Sciatic nerve (tissue), 2 donors: ENCODE measurements around the gene DAPP1. TPM values are rescaled to one million over a fixed set of nuclear protein-coding genes. Genes with fewer than 3 reads are reported as not detected.
"Not testable (repeated sequence)": the region's sequence is repeated elsewhere in the genome, so short reads cannot be mapped to it uniquely, and the experiment has no call there.

ENCODE experiments used
- ATAC-seq: fragments of 200-7000 bp; cut with Tn5 transposase; one replicate; pipeline ENCODE4 v1.9.1; 2020; ENCODE audit warnings: mild to moderate bottlenecking, moderate library complexity
- DNase-seq: peaks from one replicate; pipeline ENCODE4 v3.0.0-alpha.2; 2020; ENCODE audit warnings: low spot score
- intact Hi-C: fragments of 100-400 bp; cut with DNase I; formaldehyde crosslinking; loops from one replicate; pipeline ENCODE4 v1.14.2; 2022
- total RNA-seq: library from RNA; stranded (reverse); fragmentation: NEBNext Ultra II Directional; extraction: Animal tissue kit (Norgen Biotek cat#: 25700); gene quantifications from one replicate; pipeline ENCODE4 v1.2.1, GENCODE V29; 2021
- donor health status: DM: no; HTN: no; CAD: no.
- donor health status: DM: no; HTN: no; CAD: no.

DAPP1 gene
- total RNA-seq: 3.5 TPM

- intact Hi-C loops: no loop called here
- peak; percentile 74 for ATAC-seq
Observed at GRCh38 chr4:99816545-99817308, at the start of gene DAPP1. DAPP1 (plus strand) TSS chr4:99816827; CDS start chr4:99816914, 87 bp downstream.

GRCh38 chr4:99770842-99771241 lies 45.8 kb upstream of the DAPP1 start:
- intact Hi-C loops, DNase-seq, ATAC-seq: not testable (repeated sequence)

More at GRCh38 chr4:99816545-99817308, at the start of gene DAPP1:
- DNase-seq: no peak

- ATAC-seq: no peak
- no peak for DNase-seq
- intact Hi-C loops: no loop called here
Observed at GRCh38 chr4:99783940-99784339, 32.7 kb upstream of the DAPP1 start.

DNA sequence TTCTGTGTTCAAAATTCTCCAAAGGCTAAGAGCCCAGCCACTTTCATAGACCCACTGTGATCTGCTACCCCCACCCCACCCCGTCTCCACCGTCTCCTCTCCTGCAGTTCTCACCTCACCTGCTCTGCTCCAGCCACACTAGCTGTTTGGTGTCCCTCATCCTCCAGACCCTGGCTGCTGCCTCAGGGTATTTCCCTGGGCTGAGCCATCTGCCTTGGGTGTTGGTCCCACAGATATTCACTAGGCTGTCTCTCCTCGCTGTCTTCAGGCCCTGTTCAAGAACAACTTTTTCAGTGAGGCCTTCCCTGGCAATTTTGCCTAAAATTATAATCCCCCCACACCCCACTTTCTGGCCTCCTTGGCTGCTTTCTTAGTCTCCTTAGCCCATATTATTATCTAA lies 31.8 kb upstream of the DAPP1 start:
- DNase-seq: no peak
- no peak for ATAC-seq
- intact Hi-C loops: no loop called here

DNA sequence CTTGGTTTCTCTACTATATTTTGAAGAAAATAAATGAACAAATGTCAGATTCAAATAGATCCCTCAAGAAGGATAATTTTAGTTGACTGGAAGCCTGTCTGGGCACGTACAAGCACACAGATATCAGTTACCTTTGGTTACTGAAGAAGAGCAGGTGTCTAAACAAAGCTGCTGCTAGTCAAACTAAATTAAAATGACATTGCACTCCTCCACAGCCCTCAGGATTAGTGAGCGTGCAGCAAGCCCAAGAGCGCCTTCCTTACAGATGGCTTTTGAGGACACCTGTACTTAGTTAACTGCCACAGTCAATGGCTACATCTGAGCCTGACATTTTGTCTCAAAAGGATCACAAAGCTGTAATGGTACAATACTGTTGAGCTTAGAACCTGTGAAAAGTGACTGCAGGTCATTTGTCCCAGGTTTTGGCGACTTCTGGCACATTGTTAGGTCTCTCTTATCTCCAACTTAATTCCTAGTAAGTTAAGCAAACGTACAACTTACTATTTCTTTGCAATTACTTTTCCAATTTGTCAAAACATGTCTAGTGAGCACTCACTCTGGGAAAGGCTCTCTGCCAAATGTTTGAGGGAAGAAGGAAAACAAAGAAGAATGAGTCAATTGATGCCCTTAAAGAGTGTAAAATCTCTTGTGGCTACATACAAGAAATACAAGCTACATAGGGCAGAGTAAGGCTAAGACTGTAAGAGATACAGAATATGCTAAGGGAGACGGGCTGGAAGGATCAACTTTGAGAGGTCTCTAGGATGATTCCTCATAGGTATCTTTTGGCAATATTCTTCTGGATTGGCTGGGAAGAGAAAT lies 25.6 kb upstream of the DAPP1 start:
- DNase-seq (no peak), ATAC-seq (no peak)
- intact Hi-C loops: no loop called here

DNA sequence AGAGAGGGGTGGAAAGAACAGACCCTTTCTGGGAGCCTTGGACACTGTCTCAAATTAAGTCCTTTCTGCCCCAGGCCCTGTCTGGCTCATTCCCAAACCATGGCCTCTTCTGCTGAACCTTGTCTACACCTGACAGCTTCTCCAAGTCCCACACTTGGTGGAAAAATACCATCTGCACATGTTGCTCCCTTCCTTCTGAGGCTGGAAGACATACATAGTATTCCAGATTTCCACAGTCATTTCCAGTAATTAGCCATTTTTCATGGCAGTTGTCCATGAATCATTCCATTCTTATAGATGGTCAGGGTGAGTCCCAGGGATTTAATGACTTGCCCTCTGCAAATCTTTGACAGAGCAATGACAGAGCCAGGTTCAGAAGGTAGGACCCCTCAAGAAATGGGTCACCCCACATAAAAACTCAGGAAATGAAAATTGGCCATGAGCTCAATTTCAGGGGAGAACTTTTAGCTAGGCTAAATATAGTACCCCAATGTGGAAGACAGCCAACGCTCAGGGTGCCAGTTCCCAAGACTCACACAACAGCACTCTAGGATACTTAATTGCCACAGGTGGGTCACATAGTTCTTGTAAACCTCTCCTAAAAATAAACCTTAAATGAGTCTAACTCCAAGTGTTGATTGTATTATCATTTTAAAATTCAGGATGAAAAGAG lies 16.2 kb upstream of the DAPP1 start:
- DNase-seq (no peak), ATAC-seq (no peak)
- intact Hi-C loops: no loop called here

DNA sequence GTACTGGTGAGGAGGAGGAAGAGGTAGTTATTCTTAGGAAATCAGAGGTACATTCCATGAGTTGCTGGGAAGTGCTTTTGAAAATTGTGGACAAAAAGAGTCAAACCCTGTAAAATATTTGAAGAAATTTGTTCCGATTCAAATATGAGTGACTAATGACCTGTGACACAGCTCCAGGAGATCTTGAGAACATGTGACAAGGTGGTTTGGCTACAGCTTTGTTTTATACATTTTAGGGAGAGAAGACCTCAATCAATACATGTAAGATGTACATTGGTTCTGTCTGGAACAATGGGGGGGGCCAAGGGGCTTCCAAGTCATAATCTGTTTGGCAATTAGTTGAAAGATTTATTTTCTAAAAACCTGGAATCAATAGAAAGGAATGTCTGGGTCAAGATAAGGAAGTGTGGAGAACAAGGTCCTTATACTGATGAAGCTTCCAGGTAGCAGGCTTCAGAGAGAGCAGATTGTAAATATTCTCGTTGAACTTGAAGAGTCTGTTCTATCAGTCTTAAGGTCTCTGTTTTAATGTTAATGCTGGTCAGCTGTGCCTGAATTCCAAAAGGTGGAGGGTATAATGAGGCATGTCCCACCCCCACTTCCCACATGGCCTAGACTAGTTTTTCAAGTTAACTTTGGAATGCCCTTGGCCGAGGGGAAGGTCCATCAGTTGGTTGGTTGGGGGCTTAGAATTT lies 15.5 kb upstream of the DAPP1 start:
- intact Hi-C loops: no loop called here
- DNase-seq (no peak), ATAC-seq (no peak)

DNA sequence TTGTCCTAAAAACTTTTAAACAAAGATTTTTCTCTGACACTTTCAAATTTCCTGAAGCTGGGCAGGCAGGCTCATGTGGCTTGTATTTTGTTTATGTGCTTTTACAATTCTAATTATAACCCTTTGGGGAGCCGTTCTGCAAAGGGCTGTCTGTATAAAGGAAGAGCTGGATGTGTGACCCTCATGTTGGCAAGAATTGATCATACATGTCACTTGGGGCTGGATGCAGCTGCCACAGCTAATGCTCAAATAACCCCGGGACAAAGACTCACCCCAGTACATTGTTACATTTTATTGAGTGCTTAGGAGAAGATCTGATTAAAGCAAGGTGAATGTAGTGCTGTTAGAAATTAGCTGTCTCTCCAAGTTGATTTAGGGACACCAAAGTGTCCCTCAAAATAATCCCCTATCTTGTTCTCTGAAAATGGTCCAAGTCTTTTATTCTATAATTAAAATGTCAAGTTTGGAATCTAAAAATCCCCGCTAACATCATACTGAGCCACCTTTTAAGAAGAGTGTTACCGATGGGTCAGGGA lies 13.0 kb upstream of the DAPP1 start:
- ATAC-seq (no peak), DNase-seq (no peak)
- intact Hi-C loops: no loop called here

- ATAC-seq (no peak), DNase-seq (no peak)
- intact Hi-C loops: no loop called here
Observed at GRCh38 chr4:99806545-99806944, 10.1 kb upstream of the DAPP1 start.

GRCh38 chr4:99807666-99808065 lies 9.0 kb upstream of the DAPP1 start:
- intact Hi-C loops: no loop called here
- DNase-seq (no peak), ATAC-seq (no peak)

GRCh38 chr4:99808260-99808857 lies 8.3 kb upstream of the DAPP1 start:
- ATAC-seq (no peak), DNase-seq (peak; percentile 62)
- intact Hi-C loops: no loop called here

- DNase-seq (no peak), ATAC-seq (no peak)
- intact Hi-C loops: no loop called here
Observed at GRCh38 chr4:99809326-99809725, 7.3 kb upstream of the DAPP1 start.

- intact Hi-C loops: no loop called here
- DNase-seq: no peak
- no peak for ATAC-seq
Observed at GRCh38 chr4:99810536-99810935, 6.1 kb upstream of the DAPP1 start.

DNA sequence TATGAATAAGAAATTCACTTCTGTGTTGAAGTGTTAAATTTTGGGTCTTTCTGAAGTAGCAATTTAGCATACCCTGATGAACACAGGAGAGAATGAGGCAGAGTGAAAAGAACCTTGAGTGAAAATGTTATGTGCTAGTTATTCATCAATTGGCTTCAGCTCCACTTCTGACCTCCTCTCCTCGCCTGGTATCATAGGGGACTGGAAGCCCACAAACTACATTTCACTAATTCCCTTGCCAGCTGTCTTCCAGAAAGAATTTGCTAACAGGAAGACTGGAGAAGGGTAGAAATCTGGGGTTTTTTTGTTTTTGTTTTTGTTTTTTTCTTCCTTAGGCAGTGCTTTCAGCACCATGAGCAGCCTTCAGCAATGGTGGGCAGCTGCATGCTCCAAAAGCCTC lies 5.5 kb upstream of the DAPP1 start:
- ATAC-seq: no peak
- no peak for DNase-seq
- intact Hi-C loops: no loop called here

- intact Hi-C loops: no loop called here
- DNase-seq: no peak
- ATAC-seq: no peak
Observed at GRCh38 chr4:99811850-99812249, 4.8 kb upstream of the DAPP1 start.

- ATAC-seq (no peak), DNase-seq (no peak)
- intact Hi-C loops: no loop called here
Observed at GRCh38 chr4:99815597-99816011, 1.0 kb upstream of the DAPP1 start.

GRCh38 chr4:99817309-99817890 lies 773 bp downstream of the DAPP1 start:
- intact Hi-C loops: no loop called here
- DNase-seq: no peak
- peak; percentile 48 for ATAC-seq

- no peak for ATAC-seq
- intact Hi-C loops: no loop called here
- DNase-seq: no peak
Observed at GRCh38 chr4:99818661-99819060, 2.0 kb downstream of the DAPP1 start.
